H9 (cell line): Measurements from ENCODE around the gene BFSP1. TPM values are rescaled to one million over a fixed set of nuclear protein-coding genes. Genes with fewer than 3 reads are reported as not detected.

ENCODE experiments used
- DNase-seq: peaks from one replicate; pipeline ENCODE4 v3.0.0-alpha.2; 2017
- H2AFZ ChIP-seq: one replicate; pipeline ENCODE4 v1.6.1; 2013; ENCODE audit warnings: mild to moderate bottlenecking, low read length, control low read depth, moderate library complexity
- H2AK5ac ChIP-seq: 2 replicates; pipeline ENCODE4 v1.6.1; 2013; ENCODE audit warnings: low read length, control low read depth, mixed read lengths; ENCODE audit not compliant: insufficient read length
- H2BK120ac ChIP-seq: one replicate; pipeline ENCODE4 v1.6.1; 2013; ENCODE audit warnings: low read depth, mild to moderate bottlenecking, low read length, control low read depth, inconsistent platforms; ENCODE audit not compliant: poor library complexity, severe bottlenecking
- H2BK12ac ChIP-seq: 2 replicates; pipeline ENCODE4 v1.6.1; 2013; ENCODE audit warnings: low read length, control low read depth, mixed read lengths, low read depth; ENCODE audit not compliant: insufficient read length
- H2BK15ac ChIP-seq: 2 replicates; pipeline ENCODE4 v1.6.1; 2013; ENCODE audit warnings: low read depth, low read length, control low read depth
- H2BK20ac ChIP-seq: one replicate; pipeline ENCODE4 v1.6.1; 2013; ENCODE audit warnings: low read depth, mild to moderate bottlenecking, low read length, control low read depth, inconsistent platforms; ENCODE audit not compliant: poor library complexity, severe bottlenecking
- H2BK5ac ChIP-seq: 2 replicates; pipeline ENCODE4 v1.6.1; 2013; ENCODE audit warnings: low read length, control low read depth, mixed read lengths; ENCODE audit not compliant: insufficient read length
- H3K14ac ChIP-seq: 2 replicates; pipeline ENCODE4 v1.6.1; 2013; ENCODE audit warnings: low read length, control low read depth; ENCODE audit not compliant: insufficient read depth
- H3K18ac ChIP-seq: 2 replicates; pipeline ENCODE4 v1.6.1; 2013; ENCODE audit warnings: low read depth, mild to moderate bottlenecking, mixed read lengths, low read length, control low read depth; ENCODE audit not compliant: insufficient read length
- H3K23ac ChIP-seq: 2 replicates; pipeline ENCODE4 v1.6.1; 2013; ENCODE audit warnings: low read length, control low read depth, mixed read lengths, low read depth; ENCODE audit not compliant: insufficient read length
- H3K23me2 ChIP-seq: 2 replicates; pipeline ENCODE4 v1.6.1; 2013; ENCODE audit warnings: low read depth, mild to moderate bottlenecking, mixed read lengths, low read length, control low read depth; ENCODE audit not compliant: insufficient read length, poor library complexity, severe bottlenecking
- H3K27ac ChIP-seq: 2 replicates; pipeline ENCODE4 v1.5.1; 2013; ENCODE audit warnings: low read length, control low read depth, mixed read lengths, low read depth; ENCODE audit not compliant: insufficient read length
- H3K27me3 ChIP-seq: 2 replicates; pipeline ENCODE4 v1.6.1; 2013; ENCODE audit warnings: low read length, control low read depth, inconsistent platforms; ENCODE audit not compliant: insufficient read depth
- H3K4ac ChIP-seq: 2 replicates; pipeline ENCODE4 v1.6.1; 2013; ENCODE audit warnings: low read depth, mild to moderate bottlenecking, control low read depth, inconsistent platforms, low read length, moderate library complexity
- H3K4me1 ChIP-seq: 2 replicates; pipeline ENCODE4 v1.6.1; 2013; ENCODE audit warnings: low read length, control low read depth, inconsistent platforms; ENCODE audit not compliant: insufficient read depth
- H3K4me2 ChIP-seq: 2 replicates; pipeline ENCODE4 v1.6.1; 2013; ENCODE audit warnings: low read length, control low read depth, mixed read lengths; ENCODE audit not compliant: insufficient read length, insufficient read depth
- H3K56ac ChIP-seq: 2 replicates; pipeline ENCODE4 v1.6.1; 2013; ENCODE audit warnings: low read depth, mild to moderate bottlenecking, mixed read lengths, low read length, control low read depth; ENCODE audit not compliant: insufficient read length
- H3K79me1 ChIP-seq: 2 replicates; pipeline ENCODE4 v1.6.1; 2013; ENCODE audit warnings: low read depth, mild to moderate bottlenecking, moderate library complexity, low read length, control low read depth, inconsistent platforms; ENCODE audit not compliant: insufficient read depth, poor library complexity, severe bottlenecking
- H3K79me2 ChIP-seq: 2 replicates; pipeline ENCODE4 v1.6.1; 2013; ENCODE audit warnings: low read length, control low read depth, inconsistent platforms; ENCODE audit not compliant: insufficient read depth
- H3K9ac ChIP-seq: 2 replicates; pipeline ENCODE4 v1.6.1; 2013; ENCODE audit warnings: low read length, control low read depth, mixed read lengths; ENCODE audit not compliant: insufficient read length; ENCODE audit errors: extremely low read depth
- H3K9me3 ChIP-seq: one replicate; pipeline ENCODE4 v1.6.1; 2013; ENCODE audit warnings: low read depth, low read length, inconsistent platforms; ENCODE audit not compliant: control insufficient read depth
- H3T11ph ChIP-seq: one replicate; pipeline ENCODE4 v1.6.1; 2013; ENCODE audit warnings: mild to moderate bottlenecking, low read length, control low read depth, inconsistent platforms
- H4K20me1 ChIP-seq: one replicate; pipeline ENCODE4 v1.6.1; 2013; ENCODE audit not compliant: control insufficient read depth, insufficient read length, insufficient read depth
- H4K5ac ChIP-seq: 2 replicates; pipeline ENCODE4 v1.6.1; 2013; ENCODE audit warnings: low read depth, mild to moderate bottlenecking, mixed read lengths, low read length, control low read depth; ENCODE audit not compliant: insufficient read length
- H4K8ac ChIP-seq: replicated peaks from 2 replicates; pipeline ENCODE4 v1.6.1; 2013; ENCODE audit warnings: low read length, control low read depth, mixed read lengths, low read depth; ENCODE audit not compliant: insufficient read length
- H4K91ac ChIP-seq: 2 replicates; pipeline ENCODE4 v1.6.1; 2013; ENCODE audit warnings: low read depth, mild to moderate bottlenecking, moderate library complexity, mixed read lengths, low read length, control low read depth; ENCODE audit not compliant: insufficient read length
- H3K27ac Mint-ChIP-seq, 3 experiments: 2 replicates in 2 of 3; 3 replicates in 1 of 3; pipeline ENCODE4 v1.8.0; 2020 to 2021; ENCODE audit warnings: mixed read lengths in 3 of 3, mild to moderate bottlenecking in 1 of 3, moderate library complexity in 1 of 3
- H3K27me3 Mint-ChIP-seq: 2 replicates; pipeline ENCODE4 v1.8.0; 2021; ENCODE audit warnings: low read depth, mild to moderate bottlenecking, moderate library complexity, mixed read lengths
- H3K36me3 Mint-ChIP-seq, 3 experiments: 2 replicates in 2 of 3; 3 replicates in 1 of 3; pipeline ENCODE4 v1.8.0; 2020 to 2021; ENCODE audit warnings: low read depth in 3 of 3, mixed read lengths in 3 of 3; ENCODE audit not compliant: insufficient read depth in 1 of 3
- H3K4me1 Mint-ChIP-seq, 2 experiments: 2 replicates each; pipeline ENCODE4 v1.8.0; 2020; ENCODE audit warnings: mixed read lengths in 2 of 2
- H3K4me3 Mint-ChIP-seq, 2 experiments: 2 replicates in 1 of 2; 3 replicates in 1 of 2; pipeline ENCODE4 v1.8.0; 2020 to 2021; ENCODE audit warnings: mild to moderate bottlenecking in 2 of 2, mixed read lengths in 2 of 2, moderate library complexity in 1 of 2
- H3K9me3 Mint-ChIP-seq, 2 experiments: 2 replicates in 1 of 2; 3 replicates in 1 of 2; pipeline ENCODE4 v1.8.0; 2020; ENCODE audit warnings: mild to moderate bottlenecking in 2 of 2, mixed read lengths in 2 of 2, moderate library complexity in 1 of 2
- WGBS: extraction: QIAGEN DNeasy Blood & Tissue Kit; methylation state at CpG from one replicate; pipeline ENCODE4 v1.1.7; 2013; ENCODE audit warnings: missing lambda C conversion rate, low lambda C conversion rate, mixed read lengths; ENCODE audit not compliant: insufficient read length; ENCODE audit errors: extremely low coverage; 5-methylcytosine and 5-hydroxymethylcytosine counted together
- total RNA-seq: library from RNA; stranded (reverse); gene quantifications from 2 replicates; pipeline ENCODE4 v1.2.1, GENCODE V29; 2021
- TF ChIP-seq, protein P1 (sequence below): fragments of 200-600 bp; sonication (generic); conservative IDR thresholded peaks from 3 replicates; pipeline ENCODE4 v1.8.0; 2021; ENCODE audit warnings: antibody characterized with exemption, mild to moderate bottlenecking

Gene BFSP1
- total RNA-seq, 1 experiment from 2014 or later = 9.4 TPM

DNA sequence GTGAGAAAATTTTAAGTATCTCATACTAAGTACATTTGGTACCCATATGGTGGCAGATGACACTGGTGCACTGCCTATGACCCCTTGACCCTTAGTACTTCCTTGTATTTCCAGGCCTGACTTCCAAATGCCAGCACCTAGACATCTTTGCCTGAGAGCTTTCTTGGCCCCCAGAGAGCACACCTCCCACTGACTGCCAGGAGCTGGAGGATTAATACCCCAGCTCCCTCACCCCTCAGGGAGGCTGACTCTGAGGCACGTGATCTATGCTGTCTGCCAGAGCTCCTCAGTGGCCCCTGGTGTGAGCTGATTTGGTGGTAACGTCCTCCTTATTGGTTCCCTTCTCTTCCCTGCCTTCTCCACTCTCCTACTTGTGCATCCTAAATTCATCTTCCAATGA is 38.0 kb downstream of the BFSP1 start:
- Histone ChIP-seq H4K91ac (no peak overlapping the region), H3K27ac (no peak overlapping the region), H3K4me2 (no peak overlapping the region), H3K4me1 (no peaks in the 10 kb centered on the region), H3K23ac (no peak overlapping the region), H2AFZ (no peak overlapping the region), H2BK12ac (no peak overlapping the region), H2BK20ac (no peak overlapping the region), H3K9me3 (no peaks in the 10 kb centered on the region), H2BK5ac (no peak overlapping the region), H2AK5ac (no peak overlapping the region), H4K20me1 (no peaks in the 10 kb centered on the region), H3K9ac (no peak overlapping the region), H3K23me2 (no peaks in the 10 kb centered on the region), H2BK15ac (no peak overlapping the region), H3K18ac (no peak overlapping the region), H3K56ac (no peak overlapping the region), H3T11ph (no peak overlapping the region), H4K8ac (no peak overlapping the region), H3K4ac (no peak overlapping the region), H3K79me2 (0 out of 2 replicates have a peak, but pooled peaks cover 2% of the 10 kb centered on the region), H3K14ac (no peak overlapping the region), H3K27me3 (no peaks in the 10 kb centered on the region; the same call in 1 of the 2 replicates), H4K5ac (no peak overlapping the region), H2BK120ac (no peak overlapping the region), H3K79me1 (no peaks in the 10 kb centered on the region)
- Mint-ChIP-seq H3K4me1 (no peaks in the 10 kb centered on the region), H3K36me3 (peaks cover 0 to 16% (median 0%) of the 10 kb centered on the region in 3 experiments; a peak in 3 of 7 replicates), H3K27me3 (no peaks in the 10 kb centered on the region), H3K9me3 (no peaks in the 10 kb centered on the region), H3K27ac (no peak overlapping the region; a peak in 1 of 7 replicates), H3K4me3 (no peak overlapping the region)
- no CpG with 5 or more reads among the region's 2 CpGs for WGBS
- peak; percentile 13 for DNase-seq
- TF ChIP-seq, protein P1, sequence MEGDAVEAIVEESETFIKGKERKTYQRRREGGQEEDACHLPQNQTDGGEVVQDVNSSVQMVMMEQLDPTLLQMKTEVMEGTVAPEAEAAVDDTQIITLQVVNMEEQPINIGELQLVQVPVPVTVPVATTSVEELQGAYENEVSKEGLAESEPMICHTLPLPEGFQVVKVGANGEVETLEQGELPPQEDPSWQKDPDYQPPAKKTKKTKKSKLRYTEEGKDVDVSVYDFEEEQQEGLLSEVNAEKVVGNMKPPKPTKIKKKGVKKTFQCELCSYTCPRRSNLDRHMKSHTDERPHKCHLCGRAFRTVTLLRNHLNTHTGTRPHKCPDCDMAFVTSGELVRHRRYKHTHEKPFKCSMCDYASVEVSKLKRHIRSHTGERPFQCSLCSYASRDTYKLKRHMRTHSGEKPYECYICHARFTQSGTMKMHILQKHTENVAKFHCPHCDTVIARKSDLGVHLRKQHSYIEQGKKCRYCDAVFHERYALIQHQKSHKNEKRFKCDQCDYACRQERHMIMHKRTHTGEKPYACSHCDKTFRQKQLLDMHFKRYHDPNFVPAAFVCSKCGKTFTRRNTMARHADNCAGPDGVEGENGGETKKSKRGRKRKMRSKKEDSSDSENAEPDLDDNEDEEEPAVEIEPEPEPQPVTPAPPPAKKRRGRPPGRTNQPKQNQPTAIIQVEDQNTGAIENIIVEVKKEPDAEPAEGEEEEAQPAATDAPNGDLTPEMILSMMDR = no peak
